LNCaP clone FGC (cell line): ENCODE results near the gene ARAF.

Experiments used
- DNase-seq: peaks from one replicate; pipeline ENCODE4 v3.0.0-alpha.2; 2011; ENCODE audit warnings: low read depth
- H3K4me3 ChIP-seq: 2 replicates; pipeline ENCODE4 v1.5.1; 2011; ENCODE audit warnings: mild to moderate bottlenecking, low read depth, low read length, control low read depth
- CTCF ChIP-seq: IDR thresholded peaks from 2 replicates; pipeline ENCODE4 v1.5.1; 2012; ENCODE audit warnings: mild to moderate bottlenecking; ENCODE audit not compliant: control insufficient read depth, insufficient read depth; ENCODE audit errors: extremely low read depth

Gene ARAF

GRCh38 chrX:47586043-47586787 is 25.2 kb downstream of the ARAF start:
- no peak for DNase-seq
- no peak for TF ChIP-seq CTCF
- H3K4me3 ChIP-seq: no peak overlapping the region

- TF ChIP-seq CTCF: no peak
- no peak overlapping the region for H3K4me3 ChIP-seq
- no peak for DNase-seq
These were observed 26.3 kb downstream of the ARAF start for GRCh38 chrX:47587091-47587891.

- H3K4me3 ChIP-seq: no peak overlapping the region
- no peak for DNase-seq
- TF ChIP-seq CTCF: no peak
These were observed 27.1 kb downstream of the ARAF start for GRCh38 chrX:47587906-47588735.

GRCh38 chrX:47590984-47591383 is 30.0 kb downstream of the ARAF start:
- no peak for TF ChIP-seq CTCF
- no peak overlapping the region for H3K4me3 ChIP-seq
- no peak for DNase-seq

- DNase-seq: no peak
- H3K4me3 ChIP-seq: no peak overlapping the region
- TF ChIP-seq CTCF: no peak
These were observed 32.5 kb downstream of the ARAF start for GRCh38 chrX:47593522-47593921.

- TF ChIP-seq CTCF: no peak
- DNase-seq: no peak
- H3K4me3 ChIP-seq: no peak overlapping the region
These were observed 34.8 kb downstream of the ARAF start for GRCh38 chrX:47595716-47596251.
